B cell (primary cell): ENCODE results near the gene ROR2. TPM values are rescaled to one million over a fixed set of nuclear protein-coding genes. Genes with fewer than 3 reads are reported as not detected.

ENCODE experiments used
- ATAC-seq: fragments of 200-7000 bp; cut with Tn5 transposase; one replicate; pipeline ENCODE4 v1.10.0; 2021; ENCODE audit warnings: low read depth, mild to moderate bottlenecking, moderate number of reproducible peaks, moderate library complexity
- CTCF ChIA-PET: fragments of 350-600 bp; sonication (Branson Sonifier 250); formaldehyde crosslinking; loops from one replicate; lab custom pipeline; 2021; ENCODE audit warnings: antibody characterized with exemption, inconsistent platforms; lab: Charles Lee
- POLR2A ChIA-PET: fragments of 350-600 bp; sonication (Branson Sonifier 250); formaldehyde crosslinking; loops from one replicate; lab custom pipeline; 2021; ENCODE audit warnings: antibody characterized with exemption; lab: Charles Lee
- DNase-seq: peaks from one replicate; pipeline ENCODE4 v3.0.0; 2013
- H2AFZ ChIP-seq: 2 replicates; pipeline ENCODE4 v1.6.1; 2012; ENCODE audit warnings: mild to moderate bottlenecking, low read depth, low read length; ENCODE audit not compliant: insufficient read depth, poor library complexity, severe bottlenecking
- H3K27ac ChIP-seq, 2 donors: 1 replicate in 1 of 2; 2 replicates in 1 of 2; pipeline ENCODE4 v1.5.1; 2012 to 2013; ENCODE audit warnings: low read length in 2 of 2, mild to moderate bottlenecking in 2 of 2, moderate library complexity in 1 of 2
- H3K27me3 ChIP-seq, 4 experiments: fragments of 200-600 bp in 1 of 4; sonication (generic) in 1 of 4; replicated peaks in 1 of 4; 1 replicate in 2 of 4; 2 replicates in 2 of 4; pipeline versions ENCODE4 v1.6.1 to v1.7.0; 2013 to 2016; ENCODE audit warnings: low read length in 3 of 4, mild to moderate bottlenecking in 2 of 4, mixed read lengths in 1 of 4, moderate library complexity in 1 of 4; ENCODE audit not compliant: insufficient read depth in 4 of 4, control insufficient read depth in 3 of 4; ENCODE audit errors: control extremely low read depth in 1 of 4
- H3K36me3 ChIP-seq, 2 experiments: replicated peaks in 1 of 2; 1 replicate in 1 of 2; 2 replicates in 1 of 2; pipeline versions ENCODE4 v1.6.1 to v1.7.1; 2013; ENCODE audit warnings: low read length in 1 of 2; ENCODE audit not compliant: insufficient read depth in 2 of 2, control insufficient read depth in 1 of 2; ENCODE audit errors: control extremely low read depth in 1 of 2, extremely low read depth in 1 of 2
- H3K4me1 ChIP-seq, 2 donors: fragments of 200-600 bp in 1 of 2; sonication (generic) in 1 of 2; 1 replicate in 1 of 2; 2 replicates in 1 of 2; pipeline versions ENCODE4 v1.5.1 to v1.6.1; 2013 to 2017; ENCODE audit warnings: low read length in 2 of 2; ENCODE audit not compliant: control insufficient read depth in 2 of 2, insufficient read depth in 2 of 2
- H3K4me2 ChIP-seq: replicated peaks from 2 replicates; pipeline ENCODE3; 2012; ENCODE audit warnings: mild to moderate bottlenecking, low read depth, low read length; ENCODE audit not compliant: poor library complexity, severe bottlenecking
- H3K4me3 ChIP-seq, 5 experiments: fragments of 200-600 bp in 1 of 5; sonication (generic) in 1 of 5; 1 replicate in 3 of 5; 2 replicates in 2 of 5; pipeline versions ENCODE4 v1.5.1 to v1.7.0; 2011 to 2016; ENCODE audit warnings: low read length in 4 of 5, mild to moderate bottlenecking in 4 of 5, low read depth in 2 of 5, control low read depth in 1 of 5, moderate library complexity in 1 of 5; ENCODE audit not compliant: insufficient read depth in 1 of 5; ENCODE audit errors: control extremely low read depth in 1 of 5, extremely low read depth in 1 of 5
- H3K79me2 ChIP-seq: fragments of 200-600 bp; sonication (generic); one replicate; pipeline ENCODE4 v1.6.0; 2016; ENCODE audit warnings: low read length; ENCODE audit not compliant: control insufficient read depth, insufficient read depth
- H3K9ac ChIP-seq: fragments of 200-600 bp; sonication (generic); 2 replicates; pipeline ENCODE4 v1.6.1; 2017; ENCODE audit warnings: mild to moderate bottlenecking, low read length, moderate library complexity
- H3K9me3 ChIP-seq, 3 donors: one replicate each; pipeline versions ENCODE4 v1.6.1 to v1.7.1; 2013; ENCODE audit warnings: low read length in 2 of 3; ENCODE audit not compliant: control insufficient read depth in 2 of 3, insufficient read depth in 1 of 3; ENCODE audit errors: control extremely low read depth in 1 of 3
- H4K20me1 ChIP-seq: 2 replicates; pipeline ENCODE4 v1.6.0; 2012; ENCODE audit warnings: mild to moderate bottlenecking, low read length; ENCODE audit not compliant: insufficient read depth, control insufficient read depth, poor library complexity, severe bottlenecking
- H3K27ac Mint-ChIP-seq: one replicate; pipeline ENCODE4 v1.8.0; 2021; ENCODE audit warnings: mixed read lengths
- H3K27me3 Mint-ChIP-seq: one replicate; pipeline ENCODE4 v1.8.0; 2021; ENCODE audit warnings: mixed read lengths
- H3K4me1 Mint-ChIP-seq: one replicate; pipeline ENCODE4 v1.8.0; 2021; ENCODE audit warnings: mixed read lengths
- H3K4me3 Mint-ChIP-seq: one replicate; pipeline ENCODE4 v1.8.0; 2021; ENCODE audit warnings: mixed read lengths
- H3K9me3 Mint-ChIP-seq: one replicate; pipeline ENCODE4 v1.8.0; 2022; ENCODE audit warnings: mixed read lengths; ENCODE audit not compliant: insufficient read depth
- CTCF ChIP-seq: fragments of 200-600 bp; IDR thresholded peaks from one replicate; pipeline ENCODE4 v1.8.0; 2022; ENCODE audit warnings: antibody characterized with exemption, mild to moderate bottlenecking
- EZH2 ChIP-seq: IDR thresholded peaks from 2 replicates; pipeline ENCODE4 v1.6.1; 2012; ENCODE audit warnings: borderline replicate concordance, low read depth, mild to moderate bottlenecking, moderate library complexity, low read length; ENCODE audit not compliant: insufficient read depth, poor library complexity, severe bottlenecking
- WGBS: methylation state at CpG from one replicate; pipeline ENCODE4 v1.1.5; 2013; ENCODE audit warnings: missing lambda C conversion rate; ENCODE audit not compliant: insufficient coverage; 5-methylcytosine and 5-hydroxymethylcytosine counted together
- intact Hi-C: fragments of 100-400 bp; cut with micrococcal nuclease; formaldehyde crosslinking; loops from one replicate; pipeline ENCODE4 v1.10.0; 2022
- polyA plus RNA-seq: library from polyadenylated mRNA; depleted of rRNA; stranded (reverse); fragments of >200 nt; gene quantifications from 2 replicates; pipeline ENCODE4 v1.2.3, GENCODE V29; 2012
- total RNA-seq, 2 donors: library from RNA; stranded (reverse); fragments of 120-200 nt in 1 of 2; gene quantifications; 1 replicate in 1 of 2; 2 replicates in 1 of 2; pipeline versions ENCODE4 v1.2.3 to v1.2.4, GENCODE V29; 2013 to 2022

ROR2 gene
- total and polyA plus RNA-seq, 2 donors (not counting 1 experiment from before 2014, with no cell fraction given), result 0.21 to 0.49 TPM

- Histone ChIP-seq H3K36me3 (no peaks in the 10 kb centered on the region), H3K27me3 (peaks cover 0 to 3% (median 0%) of the 10 kb centered on the region in 4 experiments), H3K9ac (no peak overlapping the region), H3K9me3 (no peaks in the 10 kb centered on the region), H2AFZ (no peak overlapping the region), H3K27ac (no peak overlapping the region), H3K4me3 (no peak overlapping the region), H4K20me1 (no peaks in the 10 kb centered on the region), H3K4me2 (no peak overlapping the region), H3K79me2 (no peaks in the 10 kb centered on the region), H3K4me1 (no peaks in the 10 kb centered on the region)
- CTCF ChIA-PET, result no interaction called here
- DNase-seq (no peak), ATAC-seq (no peak)
- Mint-ChIP-seq H3K4me3 (no peak overlapping the region), H3K27ac (no peak overlapping the region), H3K4me1 (no peaks in the 10 kb centered on the region), H3K9me3 (no peaks in the 10 kb centered on the region), H3K27me3 (peaks cover 12% of the 10 kb centered on the region)
- intact Hi-C loops, result no loop called here
- WGBS, result no CpG with 5 or more reads among the region's 2 CpGs
- TF ChIP-seq EZH2 (no peak), CTCF (no peak)
- POLR2A ChIA-PET, result no interaction called here
Measured at GRCh38 chr9:91753711-91754110, 196.3 kb downstream of the ROR2 start.

GRCh38 chr9:91751922-91752321 is 198.1 kb downstream of the ROR2 start:
- Histone ChIP-seq H3K9me3 (no peaks in the 10 kb centered on the region), H2AFZ (no peak overlapping the region), H3K27ac (no peak overlapping the region), H3K4me3 (no peak overlapping the region), H3K4me1 (no peaks in the 10 kb centered on the region), H3K27me3 (peaks cover 0 to 7% (median 0%) of the 10 kb centered on the region in 4 experiments), H4K20me1 (no peaks in the 10 kb centered on the region), H3K36me3 (no peaks in the 10 kb centered on the region), H3K9ac (no peak overlapping the region), H3K4me2 (no peak overlapping the region), H3K79me2 (no peaks in the 10 kb centered on the region)
- no peak overlapping the region for H3K27ac Mint-ChIP-seq
- TF ChIP-seq EZH2, result no peak
- TF ChIP-seq CTCF, result no peak
- POLR2A ChIA-PET, result no interaction called here
- ATAC-seq (no peak), DNase-seq (no peak)
- no peaks in the 10 kb centered on the region for H3K4me1 Mint-ChIP-seq
- H3K27me3 Mint-ChIP-seq, result peaks cover 15% of the 10 kb centered on the region
- no peaks in the 10 kb centered on the region for H3K9me3 Mint-ChIP-seq
- CTCF ChIA-PET, result no interaction called here
- intact Hi-C loops, result no loop called here
- no CpG with 5 or more reads among the region's 2 CpGs for WGBS
- H3K4me3 Mint-ChIP-seq, result no peak overlapping the region
